Activated CD4-positive, CD25-positive, alpha-beta regulatory T cell (primary cell): ENCODE measurements around the gene TLN1.

Source experiments
- DNase-seq, 4 experiments: peaks; one replicate each; lab custom pipeline; 2025; lab: John Stamatoyannopoulos, UW

TLN1 gene

DNA sequence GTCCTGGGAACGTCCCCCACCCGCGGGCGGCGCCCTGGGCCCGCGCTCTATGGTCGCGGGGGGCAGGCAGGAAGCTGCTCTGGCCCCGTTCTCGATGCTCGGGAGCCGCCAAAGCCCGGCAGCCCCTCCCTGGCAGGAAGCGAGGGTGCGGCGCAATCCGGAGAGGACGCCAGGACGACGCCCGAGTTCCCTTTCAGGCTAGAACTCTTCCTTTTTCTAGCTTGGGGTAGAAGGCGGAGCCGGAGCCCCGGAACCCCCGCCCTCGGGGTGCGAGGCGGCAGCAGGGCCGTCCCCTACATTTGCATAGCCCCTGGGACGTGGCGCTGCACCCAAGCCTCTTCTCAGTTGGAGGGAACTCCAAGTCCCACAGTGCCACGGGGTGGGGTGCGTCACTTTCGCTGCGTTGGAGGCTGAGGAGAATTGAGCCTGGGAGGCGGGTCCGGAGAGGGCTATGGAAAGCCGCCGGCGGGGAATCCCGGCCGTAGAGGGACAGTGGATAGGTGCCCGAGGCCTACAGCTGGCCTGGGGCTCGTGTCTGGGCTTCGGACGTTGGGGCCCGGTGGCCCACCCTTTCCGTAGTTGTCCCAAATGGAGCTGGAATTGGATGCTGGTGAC, at the start of gene TLN1, which contains the start of gene CREB3:
TLN1 (minus strand) TSS at position 11 of the 615 bp plus-strand sequence. CDS start 6,501 bp downstream, outside the sequence.
CREB3 (plus strand) TSS at position 482 of the 615 bp plus-strand sequence; CDS start at position 589, 107 bp downstream.
- peak; percentile 88 to 96 (median 94) for DNase-seq

DNA sequence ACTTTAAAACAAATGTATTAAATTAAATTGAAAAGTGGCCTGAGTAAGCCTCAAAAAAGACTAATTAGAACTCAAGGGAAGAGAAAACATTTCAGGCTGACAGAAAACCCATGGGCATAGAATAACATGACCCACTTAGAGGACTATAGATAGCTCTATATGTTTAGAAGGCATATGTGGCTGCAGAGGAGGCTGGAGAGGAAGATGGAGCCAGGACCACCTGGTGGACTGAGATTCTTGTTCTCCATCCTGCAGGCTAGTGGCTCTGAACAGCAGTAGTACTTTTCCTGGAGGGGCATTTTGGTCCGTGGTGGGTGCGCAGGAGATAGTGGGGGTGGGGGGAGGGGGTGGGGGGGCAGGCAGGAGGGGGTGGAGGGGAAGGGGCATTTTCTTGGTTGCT, 49.1 kb upstream of the TLN1 start:
- DNase-seq, result no peak

DNA sequence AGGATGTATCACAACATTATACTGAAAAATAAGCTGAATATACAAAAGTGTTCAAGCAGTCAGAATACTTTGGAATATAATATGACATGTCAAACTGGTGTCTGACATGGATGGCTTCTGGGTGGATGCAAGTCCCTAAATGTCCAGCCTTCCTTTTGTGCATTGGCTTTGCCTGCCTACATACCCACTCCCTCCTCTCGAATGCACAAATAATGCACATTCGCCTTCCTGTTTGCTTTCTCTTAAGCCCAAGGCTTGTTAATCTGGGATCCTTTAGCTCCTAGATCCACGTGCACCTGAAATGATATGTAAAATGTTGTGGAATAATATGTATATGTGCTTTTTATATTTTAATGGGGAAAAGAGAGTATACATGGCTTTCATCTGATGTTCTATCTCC, 46.5 kb upstream of the TLN1 start:
- DNase-seq, result no peak

DNA sequence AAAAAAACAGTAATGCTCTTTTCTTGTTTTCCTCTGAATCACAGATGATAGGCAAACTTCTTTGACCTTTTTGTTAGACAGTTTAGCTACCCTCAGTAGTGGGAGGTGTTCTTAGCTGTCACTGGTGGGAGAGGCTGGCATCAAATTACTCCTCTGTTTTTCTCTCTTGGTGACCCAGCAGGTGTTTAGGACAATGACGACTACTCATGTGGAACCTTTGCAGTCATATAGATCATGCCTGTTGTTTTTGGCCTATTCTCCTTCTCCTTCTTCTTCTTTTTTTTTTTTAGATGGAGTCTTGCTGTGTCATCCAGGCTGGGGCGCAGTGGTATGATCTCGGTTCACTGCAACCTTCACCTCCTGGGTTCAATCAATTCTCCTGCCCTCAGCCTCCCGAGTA, 44.0 kb upstream of the TLN1 start:
- no peak for DNase-seq

- DNase-seq, result no peak
Measured at GRCh38 chr9:35774907-35775635, 43.1 kb upstream of the TLN1 start.

DNA sequence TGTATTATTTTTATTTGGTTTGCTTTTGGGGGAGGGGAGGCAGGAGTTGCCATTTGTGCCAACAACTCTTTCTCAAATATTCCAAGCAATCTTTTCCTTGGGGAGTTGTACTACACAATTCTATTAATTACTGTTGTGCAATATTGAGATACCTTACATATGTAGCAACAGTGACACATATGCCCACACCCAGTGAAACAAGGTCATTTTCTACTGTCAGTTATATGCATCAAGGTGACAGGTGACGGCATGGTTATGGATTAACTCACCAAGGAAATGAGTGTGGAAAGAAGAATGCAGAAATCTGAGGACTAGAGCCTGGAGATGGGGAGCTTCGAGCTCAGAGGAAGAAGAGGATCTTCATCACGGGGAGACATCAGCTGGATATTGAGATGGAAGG, 39.9 kb upstream of the TLN1 start:
- no peak for DNase-seq

DNA sequence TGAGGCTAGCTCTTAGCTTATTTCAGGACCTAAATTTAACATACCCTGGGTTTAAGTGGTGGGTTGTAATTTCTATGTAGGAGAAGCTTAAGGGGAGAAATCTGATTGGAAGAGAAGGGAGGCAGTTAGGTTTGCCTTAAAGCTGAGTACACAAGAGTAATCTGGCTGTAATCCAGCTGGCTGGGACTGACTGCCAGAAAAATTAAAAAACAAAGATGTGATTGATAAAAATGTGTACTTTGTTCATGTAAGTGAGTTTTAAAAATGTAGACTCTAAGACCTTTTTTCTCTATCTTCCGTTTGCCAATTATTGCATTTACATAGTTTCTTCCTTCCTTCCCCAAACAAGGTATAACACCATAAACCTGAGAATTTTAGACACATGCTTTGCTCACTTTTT, 39.5 kb upstream of the TLN1 start:
- no peak for DNase-seq

DNA sequence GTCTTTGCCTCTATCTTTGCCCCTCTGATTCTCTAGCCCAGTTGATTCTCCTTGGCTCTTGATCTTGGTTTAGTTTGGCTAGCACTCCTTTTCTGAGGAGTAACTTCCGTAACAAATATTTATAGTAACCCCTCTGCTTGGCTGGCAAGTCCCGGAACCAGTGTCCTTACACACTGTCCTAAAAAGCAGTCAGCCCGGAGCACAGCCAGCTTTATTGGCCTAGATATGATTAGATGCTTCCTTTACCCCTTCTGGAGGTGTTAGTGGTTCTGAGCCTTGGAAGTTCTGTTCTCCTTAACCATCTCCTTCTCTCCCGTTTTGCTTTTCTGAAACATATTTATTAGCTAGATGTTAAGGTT, 39.1 kb upstream of the TLN1 start:
- DNase-seq, result no peak

DNA sequence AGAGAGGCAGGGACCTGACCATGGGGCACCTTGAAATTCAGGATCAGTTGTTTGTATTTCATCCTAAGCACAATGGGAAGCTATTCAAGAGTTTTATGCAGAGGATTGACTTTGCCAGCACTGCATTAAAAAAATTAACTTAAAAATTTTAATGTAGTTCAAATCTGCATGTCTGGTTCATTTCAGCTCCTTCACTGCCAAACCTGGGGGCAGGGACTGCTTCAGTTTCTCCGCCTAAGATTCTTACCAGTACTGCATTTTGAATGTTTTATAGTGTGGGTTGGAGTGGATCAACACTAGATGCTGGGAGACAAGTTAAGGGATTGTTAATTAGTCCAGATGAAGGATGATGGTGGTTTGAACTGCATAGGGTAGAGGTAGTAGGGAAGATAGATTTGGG, 37.8 kb upstream of the TLN1 start:
- DNase-seq, result no peak

GRCh38 chr9:35767458-35767857, 35.5 kb upstream of the TLN1 start:
- no peak for DNase-seq

GRCh38 chr9:35766997-35767396, 35.0 kb upstream of the TLN1 start:
- no peak for DNase-seq

GRCh38 chr9:35763803-35764202, 31.8 kb upstream of the TLN1 start:
- no peak for DNase-seq

DNA sequence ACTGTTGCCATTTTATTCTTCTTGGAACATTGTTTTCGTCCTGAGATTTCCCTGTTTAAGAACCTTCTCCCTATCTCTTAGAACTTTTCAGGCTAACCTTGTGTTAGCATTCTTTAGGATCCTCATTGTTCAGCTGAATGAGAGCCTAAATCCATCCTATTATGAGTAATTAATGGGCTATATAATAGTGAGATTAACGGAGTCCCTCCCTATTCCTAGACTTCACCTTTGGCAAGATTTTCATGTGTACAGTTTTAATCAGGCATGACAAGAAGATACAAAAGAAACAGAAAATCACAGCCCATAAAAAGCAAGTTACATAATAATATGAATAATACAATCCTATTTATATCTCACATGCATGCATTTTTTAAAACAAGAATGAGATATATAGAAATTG, 31.2 kb upstream of the TLN1 start:
- DNase-seq, result no peak

DNA sequence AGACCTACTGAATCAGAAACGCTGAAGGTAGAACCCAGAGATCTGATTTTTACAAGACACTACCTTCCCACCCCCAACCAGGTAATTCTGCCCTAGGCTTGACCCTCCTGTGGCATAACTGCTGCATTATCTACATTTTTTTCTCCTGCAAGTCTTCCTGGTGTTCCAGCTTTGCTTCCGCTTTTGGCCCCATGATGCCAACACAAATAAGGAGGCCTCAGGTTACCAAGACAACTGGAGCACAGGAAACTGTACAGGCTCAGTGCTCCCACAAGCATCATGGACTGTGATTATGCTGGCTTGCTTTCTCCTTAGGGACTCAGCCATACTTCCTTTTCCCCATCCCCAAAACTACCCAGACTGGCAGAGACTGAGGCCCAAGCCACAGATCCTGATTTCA, 28.7 kb upstream of the TLN1 start:
- DNase-seq, result no peak

GRCh38 chr9:35759795-35760194, 27.8 kb upstream of the TLN1 start:
- DNase-seq, result no peak

DNA sequence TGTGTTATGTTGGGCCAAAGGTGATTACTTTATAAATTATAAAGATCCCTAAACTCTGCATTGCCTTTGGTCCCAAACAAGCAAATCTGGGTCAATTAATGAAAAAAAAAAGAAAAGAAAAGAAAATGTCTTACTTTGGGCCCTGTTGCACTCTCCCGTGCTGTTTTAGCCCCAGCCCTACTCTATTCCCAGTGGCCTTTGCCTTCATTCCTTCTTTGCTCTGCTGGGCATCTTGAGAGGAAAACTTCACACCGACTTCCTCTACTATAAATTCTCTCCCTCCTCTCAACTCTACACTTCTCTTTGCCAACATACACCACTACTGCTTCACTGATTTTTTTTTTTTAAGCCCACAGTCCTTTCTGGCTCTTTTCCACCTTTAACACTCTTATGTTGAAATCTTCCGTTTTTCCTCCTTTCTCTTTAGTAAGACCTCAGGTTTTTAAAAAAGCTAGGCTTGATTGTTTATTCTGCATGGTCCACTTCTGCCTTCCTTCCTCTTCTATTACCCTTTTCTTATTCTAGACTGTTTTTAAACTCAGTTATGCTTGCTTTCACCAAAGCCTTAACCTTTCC, 26.6 kb upstream of the TLN1 start:
- no peak for DNase-seq

DNA sequence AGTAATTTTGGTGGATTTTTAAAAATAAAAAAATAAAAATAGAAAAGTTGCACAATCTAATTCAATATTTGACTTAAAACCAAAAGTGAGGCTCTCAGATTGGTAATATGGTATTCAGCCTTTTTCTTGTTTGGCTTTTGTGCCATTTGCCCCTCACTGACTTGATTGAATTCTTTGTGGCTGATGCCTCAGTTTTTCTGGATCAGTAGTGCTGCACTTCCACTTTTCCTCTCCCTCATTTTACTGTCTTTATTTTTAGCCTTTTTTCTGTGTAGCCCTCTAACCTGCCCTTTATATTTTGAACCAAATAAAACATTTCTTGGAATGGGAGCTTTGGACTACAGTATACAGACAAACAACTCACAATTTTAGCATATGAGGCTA, 25.9 kb upstream of the TLN1 start:
- no peak for DNase-seq

DNA sequence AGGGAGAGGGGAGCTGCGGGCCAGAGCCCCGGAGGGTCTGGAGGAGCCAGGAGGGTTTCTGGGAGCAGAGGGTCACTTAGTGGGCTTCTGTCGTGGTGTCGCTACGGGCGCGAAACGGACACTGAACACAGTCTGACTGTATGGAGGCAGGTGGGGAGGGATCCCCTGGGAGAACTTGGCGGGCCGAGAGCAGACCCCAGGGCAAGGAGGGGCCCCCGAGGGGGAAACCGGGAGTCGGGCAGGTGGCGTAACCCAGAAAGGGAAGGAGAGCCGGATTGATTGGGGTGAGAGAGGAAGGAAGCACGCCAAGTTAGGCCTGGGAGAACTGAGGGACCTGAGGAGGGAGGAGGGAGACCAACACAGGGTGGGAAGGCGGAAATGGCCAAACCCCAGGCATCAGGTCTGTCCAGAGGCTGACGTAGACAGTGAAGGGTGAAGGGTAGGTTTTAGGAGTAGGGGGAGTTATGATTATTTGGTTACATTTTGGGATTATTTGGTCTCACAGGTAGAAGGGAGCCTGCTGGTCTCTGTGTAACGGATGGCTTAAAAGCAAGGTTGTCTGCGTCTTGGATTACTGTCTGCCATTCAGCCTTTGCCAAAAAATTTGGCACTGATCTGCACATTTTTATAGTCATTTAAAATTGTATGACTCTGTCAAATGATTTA, 25.4 kb upstream of the TLN1 start:
- DNase-seq, result no peak

GRCh38 chr9:35756275-35757225, 24.6 kb upstream of the TLN1 start:
- DNase-seq, result peak; percentile 53 to 61 (median 57)

GRCh38 chr9:35755071-35755470, 23.1 kb upstream of the TLN1 start:
- no peak for DNase-seq

DNA sequence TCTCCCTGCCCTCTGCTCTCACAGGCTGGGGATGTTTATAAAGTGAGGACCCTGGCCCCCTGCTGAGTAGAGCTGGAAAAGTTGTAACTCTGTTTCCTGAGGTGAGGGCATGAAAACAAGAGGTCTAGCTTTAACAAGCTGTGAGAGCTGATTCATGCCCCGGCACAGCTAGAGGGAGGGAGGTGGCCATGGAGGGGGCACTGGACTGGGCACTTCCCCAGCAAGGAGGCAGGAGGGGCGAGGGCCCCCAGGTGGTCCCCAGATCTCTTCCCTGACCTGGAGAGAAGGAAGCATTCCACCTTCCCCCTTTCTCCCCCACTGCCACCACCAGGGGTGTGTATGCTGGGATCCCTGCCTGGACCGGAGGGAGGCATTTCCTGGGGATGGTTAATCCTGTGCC, 22.3 kb upstream of the TLN1 start, which contains the start of gene MSMP:
MSMP (minus strand) TSS at position 13 of the 400 bp plus-strand sequence. CDS start 147 bp downstream, outside the sequence.
- no peak for DNase-seq

GRCh38 chr9:35753466-35753865, 21.5 kb upstream of the TLN1 start:
- no peak for DNase-seq
